NCI-H510A (cell line): ENCODE data around the gene SIRT2.

Experiments used
- DNase-seq: peaks from one replicate; lab custom pipeline; 2025; lab: John Stamatoyannopoulos, UW

SIRT2 gene

GRCh38 chr19:38920602-38921419, 21.4 kb upstream of the SIRT2 start:
- DNase-seq, result no peak

GRCh38 chr19:38919837-38920601, 20.6 kb upstream of the SIRT2 start:
- no peak for DNase-seq

- DNase-seq, result no peak
These were observed 19.1 kb upstream of the SIRT2 start for GRCh38 chr19:38918526-38918925.

- DNase-seq, result no peak
These were observed 18.6 kb upstream of the SIRT2 start for GRCh38 chr19:38917921-38918491.

GRCh38 chr19:38917516-38917915, 18.1 kb upstream of the SIRT2 start:
- no peak for DNase-seq

- DNase-seq, result no peak
These were observed 16.2 kb upstream of the SIRT2 start for GRCh38 chr19:38915329-38916321.

GRCh38 chr19:38913958-38914357, 14.5 kb upstream of the SIRT2 start:
- DNase-seq, result no peak

- DNase-seq, result no peak
These were observed 13.4 kb upstream of the SIRT2 start for GRCh38 chr19:38912600-38913514.

- DNase-seq, result no peak
These were observed 12.1 kb upstream of the SIRT2 start for GRCh38 chr19:38911388-38912001.

- no peak for DNase-seq
These were observed 11.1 kb upstream of the SIRT2 start for GRCh38 chr19:38910488-38910887.

GRCh38 chr19:38908911-38909310, 9.5 kb upstream of the SIRT2 start:
- no peak for DNase-seq

GRCh38 chr19:38907670-38908069, 8.3 kb upstream of the SIRT2 start:
- no peak for DNase-seq

GRCh38 chr19:38907227-38907626, 7.8 kb upstream of the SIRT2 start:
- DNase-seq, result no peak

GRCh38 chr19:38905620-38906019, 6.2 kb upstream of the SIRT2 start:
- no peak for DNase-seq

- DNase-seq, result no peak
These were observed 5.4 kb upstream of the SIRT2 start for GRCh38 chr19:38904581-38905539.

GRCh38 chr19:38901683-38902082, 2.3 kb upstream of the SIRT2 start:
- no peak for DNase-seq

GRCh38 chr19:38900743-38901190, 1.3 kb upstream of the SIRT2 start:
- no peak for DNase-seq

GRCh38 chr19:38900202-38900629, 798 bp upstream of the SIRT2 start:
- DNase-seq, result no peak
